HepG2 (cell line): ENCODE data around the gene TXNRD1. TPM values are rescaled to one million over a fixed set of nuclear protein-coding genes. Genes with fewer than 3 reads are reported as not detected.

ENCODE experiments used
- ATAC-seq: fragments of 200-7000 bp; cut with Tn5 transposase; 3 replicates; pipeline ENCODE4 v1.9.1; 2020; ENCODE audit warnings: mild to moderate bottlenecking, moderate library complexity
- BruUV-seq: library from RNA; stranded (reverse); fragments of 400-500 nt; replicated peaks from 2 replicates; lab custom pipeline; 2021; lab: Mats Ljungman, UMichigan
- CTCF ChIA-PET: fragments of 300-600 bp; formaldehyde crosslinking; extraction: SDS; loops from one replicate; lab custom pipeline; 2021; ENCODE audit warnings: low total read pairs, inconsistent platforms, low intra/inter-chr PET ratio; lab: Yijun Ruan, JAX
- POLR2A ChIA-PET: fragments of 350-600 bp; sonication (Branson Sonifier 250); formaldehyde crosslinking; loops from one replicate; lab custom pipeline; 2020; ENCODE audit warnings: antibody characterized with exemption, inconsistent platforms; lab: Yijun Ruan, JAX
- DNase-seq: peaks from one replicate; pipeline ENCODE4 v3.0.0-alpha.2; 2015; ENCODE audit warnings: low spot score
- FAIRE-seq: peaks from 3 replicates; lab custom pipeline; 2011; peaks lifted over from hg19 to GRCh38; lab: Jason Lieb, UNC
- H2AFZ ChIP-seq: one replicate; pipeline ENCODE4 v1.6.1; 2011; ENCODE audit warnings: low read length, inconsistent platforms
- H3K27ac ChIP-seq: fragments of 300-600 bp; 3 replicates; pipeline ENCODE4 v1.8.0; 2011; ENCODE audit warnings: mixed run types, mild to moderate bottlenecking, mixed read lengths, low read length, inconsistent platforms; ENCODE audit not compliant: insufficient read depth; ENCODE audit errors: extremely low read length
- H3K27me3 ChIP-seq, 2 experiments: fragments of 200-600 bp in 1 of 2; 2 replicates in 1 of 2; 3 replicates in 1 of 2; pipeline versions ENCODE4 v1.6.0 to v1.8.0; 2011; ENCODE audit warnings: low read length in 2 of 2, mild to moderate bottlenecking in 2 of 2, moderate library complexity in 2 of 2, inconsistent platforms in 1 of 2; ENCODE audit not compliant: insufficient read depth in 2 of 2, control insufficient read depth in 1 of 2
- H3K36me3 ChIP-seq, 2 experiments: fragments of 200-600 bp in 1 of 2; replicated peaks in 1 of 2; 2 replicates in 1 of 2; 3 replicates in 1 of 2; pipeline versions ENCODE4 v1.5.1 to v1.8.0; 2011; ENCODE audit warnings: low read length in 2 of 2, inconsistent platforms in 1 of 2; ENCODE audit not compliant: insufficient read depth in 2 of 2, control insufficient read depth in 1 of 2
- H3K4me1 ChIP-seq: 2 replicates; pipeline ENCODE4 v1.5.1; 2012; ENCODE audit warnings: low read length, inconsistent platforms; ENCODE audit not compliant: insufficient read depth
- H3K4me2 ChIP-seq: 2 replicates; pipeline ENCODE4 v1.6.0; 2011; ENCODE audit warnings: low read depth, low read length, inconsistent platforms
- H3K4me3 ChIP-seq, 3 experiments: fragments of 200-600 bp in 1 of 3; sonication (generic), shearing (Covaris generic) in 1 of 3; replicated peaks in 1 of 3; 2 replicates each; pipeline ENCODE4 v1.5.1; 2011 to 2016; ENCODE audit warnings: low read length in 3 of 3, inconsistent platforms in 2 of 3, low read depth in 2 of 3, mild to moderate bottlenecking in 2 of 3, control low read depth in 1 of 3, mixed read lengths in 1 of 3; ENCODE audit not compliant: insufficient read depth in 1 of 3
- H3K79me2 ChIP-seq: one replicate; pipeline ENCODE4 v1.6.1; 2011; ENCODE audit warnings: low read length, inconsistent platforms; ENCODE audit not compliant: insufficient read depth
- H3K9ac ChIP-seq: 2 replicates; pipeline ENCODE4 v1.6.0; 2011; ENCODE audit warnings: mild to moderate bottlenecking, low read depth, low read length, inconsistent platforms; ENCODE audit not compliant: insufficient read depth
- H3K9me3 ChIP-seq: 2 replicates; pipeline ENCODE4 v1.5.1; 2012; ENCODE audit warnings: mild to moderate bottlenecking, low read length
- H4K20me1 ChIP-seq: 2 replicates; pipeline ENCODE4 v1.6.0; 2011; ENCODE audit warnings: inconsistent platforms, mild to moderate bottlenecking, low read length, moderate library complexity; ENCODE audit not compliant: insufficient read depth
- CBX5 ChIP-seq: sonication (generic); formaldehyde crosslinking; IDR thresholded peaks from 2 replicates; pipeline ENCODE4 v1.4.0; 2020; ENCODE audit warnings: missing genetic modification reagents, borderline replicate concordance
- WGBS: methylation state at CpG from one replicate; pipeline ENCODE4 v1.1.6; 2017; ENCODE audit warnings: low lambda C conversion rate; 5-methylcytosine and 5-hydroxymethylcytosine counted together
- in situ Hi-C: cut with HindIII; loops from 2 replicates; pipeline ENCODE4 v1.10.0; 2017; ENCODE audit warnings: low pct_unique_long_range_greater_than_20kb; ENCODE audit not compliant: extremely low pct_ligation_motif_present
- intact Hi-C: fragments of 100-400 bp; cut with micrococcal nuclease; formaldehyde crosslinking; loops from one replicate; pipeline ENCODE4 v1.10.0; 2022; ENCODE audit not compliant: unreplicated experiment
- polyA plus RNA-seq, 8 experiments: library from polyadenylated mRNA; depleted of rRNA in 3 of 8; stranded (reverse) in 7 of 8; unstranded in 1 of 8; fragments of >200 nt; fragmentation: Illumina TruSeq in 4 of 8; extraction: Trizol in 4 of 8; gene quantifications; 2 replicates each; pipeline versions ENCODE4 v1.2.1 to v1.2.3, GENCODE V29; 2011 to 2016; ENCODE audit warnings: low read depth in 4 of 8, missing spikeins in 1 of 8, mixed read lengths in 1 of 8; ENCODE audit not compliant: insufficient read depth in 1 of 8
- total RNA-seq, 5 experiments: library from RNA; depleted of rRNA; stranded (reverse); fragments of >200 nt; fragmentation: Illumina TruSeq; extraction: Trizol; gene quantifications; 2 replicates each; pipeline ENCODE4 v1.2.3, GENCODE V29; 2016; ENCODE audit warnings: low read depth in 1 of 5
- TF ChIP-seq, protein P1 (sequence below): sonication (generic); formaldehyde crosslinking; IDR thresholded peaks from 2 replicates; pipeline ENCODE4 v1.9.0; 2021; ENCODE audit warnings: missing genetic modification reagents, borderline replicate concordance
- TF ChIP-seq, protein P2 (sequence below): IDR thresholded peaks from 2 replicates; pipeline ENCODE4 v1.6.1; 2012; ENCODE audit warnings: low read length, improper control_type of control experiment
- TF ChIP-seq, protein P3 (sequence below): sonication (generic); formaldehyde crosslinking; IDR thresholded peaks from 2 replicates; pipeline ENCODE4 v1.4.0; 2020; ENCODE audit warnings: missing genetic modification reagents

TXNRD1 gene
- total and polyA plus RNA-seq, 2 of the 13 experiments (the other 11 are each of a cell fraction or from before 2014, with no cell fraction given) = 54.0 to 190 TPM

DNA sequence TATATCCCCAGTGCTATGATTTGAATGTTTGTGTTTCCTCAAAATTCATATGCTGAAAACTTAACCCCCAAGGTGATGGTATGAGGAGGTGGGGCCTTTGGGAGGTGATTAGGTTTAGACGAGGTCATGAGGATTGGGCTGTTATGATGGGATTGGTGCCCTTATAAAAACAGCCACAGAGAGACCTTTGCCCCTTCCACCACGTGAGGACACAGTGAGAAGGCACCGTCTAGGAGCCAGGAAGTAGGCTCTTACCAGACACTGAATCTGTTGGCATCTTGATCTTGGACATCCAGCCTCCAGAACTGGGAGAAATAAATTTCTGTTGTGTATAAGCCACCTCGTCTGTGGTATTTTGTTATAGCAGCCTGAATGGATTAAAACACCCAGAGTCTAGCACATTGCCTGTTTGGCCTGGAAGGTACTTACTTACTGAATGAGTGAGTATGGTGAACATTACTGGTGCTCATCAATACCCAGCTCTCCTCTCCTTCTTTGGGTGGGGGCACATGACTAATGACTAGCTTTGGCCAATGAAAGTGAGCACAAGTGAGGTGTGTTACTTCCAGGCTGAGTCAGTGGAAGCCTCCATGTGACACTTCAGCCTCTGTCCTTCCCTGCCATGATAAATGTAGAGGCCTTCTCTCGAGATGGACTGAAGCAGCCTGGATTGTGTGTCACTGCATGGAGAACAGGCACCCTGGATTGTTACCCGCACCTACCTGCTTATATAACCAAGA, 168.7 kb downstream of the TXNRD1 start:
- in situ Hi-C loops (no loop called here), intact Hi-C loops (loop anchor here (10.0 kb wide), 1 partner anchor 600 kb away; the partner anchor contains the start of gene NOPCHAP1)
- Histone ChIP-seq H3K9ac (no peak overlapping the region), H3K4me3 (no peak overlapping the region), H4K20me1 (no peaks in the 10 kb centered on the region), H3K4me2 (no peak overlapping the region), H3K79me2 (no peaks in the 10 kb centered on the region), H2AFZ (no peak overlapping the region), H3K4me1 (no peaks in the 10 kb centered on the region), H3K27me3 (no peaks in the 10 kb centered on the region), H3K9me3 (no peaks in the 10 kb centered on the region), H3K36me3 (no peaks in the 10 kb centered on the region), H3K27ac (no peak overlapping the region)
- CTCF ChIA-PET = no interaction called here
- no peak for DNase-seq
- POLR2A ChIA-PET = no interaction called here
- no peak for FAIRE-seq
- TF ChIP-seq, protein P1, sequence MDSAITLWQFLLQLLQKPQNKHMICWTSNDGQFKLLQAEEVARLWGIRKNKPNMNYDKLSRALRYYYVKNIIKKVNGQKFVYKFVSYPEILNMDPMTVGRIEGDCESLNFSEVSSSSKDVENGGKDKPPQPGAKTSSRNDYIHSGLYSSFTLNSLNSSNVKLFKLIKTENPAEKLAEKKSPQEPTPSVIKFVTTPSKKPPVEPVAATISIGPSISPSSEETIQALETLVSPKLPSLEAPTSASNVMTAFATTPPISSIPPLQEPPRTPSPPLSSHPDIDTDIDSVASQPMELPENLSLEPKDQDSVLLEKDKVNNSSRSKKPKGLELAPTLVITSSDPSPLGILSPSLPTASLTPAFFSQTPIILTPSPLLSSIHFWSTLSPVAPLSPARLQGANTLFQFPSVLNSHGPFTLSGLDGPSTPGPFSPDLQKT (CRISPR knock-in tag) = no peak
- TF ChIP-seq, protein P2, sequence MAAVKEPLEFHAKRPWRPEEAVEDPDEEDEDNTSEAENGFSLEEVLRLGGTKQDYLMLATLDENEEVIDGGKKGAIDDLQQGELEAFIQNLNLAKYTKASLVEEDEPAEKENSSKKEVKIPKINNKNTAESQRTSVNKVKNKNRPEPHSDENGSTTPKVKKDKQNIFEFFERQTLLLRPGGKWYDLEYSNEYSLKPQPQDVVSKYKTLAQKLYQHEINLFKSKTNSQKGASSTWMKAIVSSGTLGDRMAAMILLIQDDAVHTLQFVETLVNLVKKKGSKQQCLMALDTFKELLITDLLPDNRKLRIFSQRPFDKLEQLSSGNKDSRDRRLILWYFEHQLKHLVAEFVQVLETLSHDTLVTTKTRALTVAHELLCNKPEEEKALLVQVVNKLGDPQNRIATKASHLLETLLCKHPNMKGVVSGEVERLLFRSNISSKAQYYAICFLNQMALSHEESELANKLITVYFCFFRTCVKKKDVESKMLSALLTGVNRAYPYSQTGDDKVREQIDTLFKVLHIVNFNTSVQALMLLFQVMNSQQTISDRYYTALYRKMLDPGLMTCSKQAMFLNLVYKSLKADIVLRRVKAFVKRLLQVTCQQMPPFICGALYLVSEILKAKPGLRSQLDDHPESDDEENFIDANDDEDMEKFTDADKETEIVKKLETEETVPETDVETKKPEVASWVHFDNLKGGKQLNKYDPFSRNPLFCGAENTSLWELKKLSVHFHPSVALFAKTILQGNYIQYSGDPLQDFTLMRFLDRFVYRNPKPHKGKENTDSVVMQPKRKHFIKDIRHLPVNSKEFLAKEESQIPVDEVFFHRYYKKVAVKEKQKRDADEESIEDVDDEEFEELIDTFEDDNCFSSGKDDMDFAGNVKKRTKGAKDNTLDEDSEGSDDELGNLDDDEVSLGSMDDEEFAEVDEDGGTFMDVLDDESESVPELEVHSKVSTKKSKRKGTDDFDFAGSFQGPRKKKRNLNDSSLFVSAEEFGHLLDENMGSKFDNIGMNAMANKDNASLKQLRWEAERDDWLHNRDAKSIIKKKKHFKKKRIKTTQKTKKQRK = no peak
- TF ChIP-seq CBX5 (CRISPR knock-in tag) = no peak
- TF ChIP-seq, protein P3, sequence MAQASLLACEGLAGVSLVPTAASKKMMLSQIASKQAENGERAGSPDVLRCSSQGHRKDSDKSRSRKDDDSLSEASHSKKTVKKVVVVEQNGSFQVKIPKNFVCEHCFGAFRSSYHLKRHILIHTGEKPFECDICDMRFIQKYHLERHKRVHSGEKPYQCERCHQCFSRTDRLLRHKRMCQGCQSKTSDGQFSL (CRISPR knock-in tag) = no peak
- no peak for ATAC-seq
- WGBS = 18% methylated on average over 4 of the region's 6 CpGs
- no TSS peak for BruUV-seq
